ENCODE results near the gene DNAH2.

DNA sequence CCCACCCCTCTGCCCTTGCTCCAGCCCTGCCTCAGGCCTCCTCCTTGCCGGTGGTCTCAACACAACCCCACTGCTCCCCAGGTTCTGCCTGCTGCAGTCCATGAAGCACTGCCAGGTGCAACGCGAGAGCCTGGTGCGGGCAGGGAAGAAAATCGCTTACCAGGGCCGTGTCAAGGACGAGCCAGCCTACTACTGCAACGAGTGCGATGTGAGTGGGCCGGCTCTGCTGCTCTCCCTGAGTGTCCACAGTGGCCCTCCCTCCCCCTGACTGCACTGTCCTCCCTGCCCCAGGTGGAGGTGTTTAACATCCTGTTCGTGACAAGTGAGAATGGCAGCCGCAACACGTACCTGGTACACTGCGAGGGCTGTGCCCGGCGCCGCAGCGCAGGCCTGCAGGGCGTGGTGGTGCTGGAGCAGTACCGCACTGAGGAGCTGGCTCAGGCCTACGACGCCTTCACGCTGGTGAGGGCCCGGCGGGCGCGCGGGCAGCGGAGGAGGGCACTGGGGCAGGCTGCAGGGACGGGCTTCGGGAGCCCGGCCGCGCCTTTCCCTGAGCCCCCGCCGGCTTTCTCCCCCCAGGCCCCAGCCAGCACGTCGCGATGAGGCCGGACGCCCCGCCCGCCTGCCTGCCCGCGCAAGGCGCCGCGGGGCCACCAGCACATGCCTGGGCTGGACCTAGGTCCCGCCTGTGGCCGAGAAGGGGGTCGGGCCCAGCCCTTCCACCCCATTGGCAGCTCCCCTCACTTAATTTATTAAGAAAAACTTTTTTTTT lies 135.6 kb downstream of the DNAH2 start:
- TF ChIP-seq, protein P1, sequence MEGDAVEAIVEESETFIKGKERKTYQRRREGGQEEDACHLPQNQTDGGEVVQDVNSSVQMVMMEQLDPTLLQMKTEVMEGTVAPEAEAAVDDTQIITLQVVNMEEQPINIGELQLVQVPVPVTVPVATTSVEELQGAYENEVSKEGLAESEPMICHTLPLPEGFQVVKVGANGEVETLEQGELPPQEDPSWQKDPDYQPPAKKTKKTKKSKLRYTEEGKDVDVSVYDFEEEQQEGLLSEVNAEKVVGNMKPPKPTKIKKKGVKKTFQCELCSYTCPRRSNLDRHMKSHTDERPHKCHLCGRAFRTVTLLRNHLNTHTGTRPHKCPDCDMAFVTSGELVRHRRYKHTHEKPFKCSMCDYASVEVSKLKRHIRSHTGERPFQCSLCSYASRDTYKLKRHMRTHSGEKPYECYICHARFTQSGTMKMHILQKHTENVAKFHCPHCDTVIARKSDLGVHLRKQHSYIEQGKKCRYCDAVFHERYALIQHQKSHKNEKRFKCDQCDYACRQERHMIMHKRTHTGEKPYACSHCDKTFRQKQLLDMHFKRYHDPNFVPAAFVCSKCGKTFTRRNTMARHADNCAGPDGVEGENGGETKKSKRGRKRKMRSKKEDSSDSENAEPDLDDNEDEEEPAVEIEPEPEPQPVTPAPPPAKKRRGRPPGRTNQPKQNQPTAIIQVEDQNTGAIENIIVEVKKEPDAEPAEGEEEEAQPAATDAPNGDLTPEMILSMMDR (tag by site-specific recombination; IDR thresholded peaks at IDR 0.05), result no peak
- TF ChIP-seq ZNF501 (tag by site-specific recombination; IDR thresholded peaks at IDR 0.05) (no peak), ZBTB7A (tag by site-specific recombination; IDR thresholded peaks at IDR 0.05; ENCODE audit: low read depth) (no peak), YY1 (tag by site-specific recombination; IDR thresholded peaks at IDR 0.05) (no peak), ZNF311 (tag by site-specific recombination; IDR thresholded peaks at IDR 0.05; ENCODE audit: borderline replicate concordance) (no peak), ZNF2 (tag by site-specific recombination; IDR thresholded peaks at IDR 0.05) (no peak), ZNF747 (tag by site-specific recombination; IDR thresholded peaks at IDR 0.05) (no peak)
- TF ChIP-seq, protein P2, sequence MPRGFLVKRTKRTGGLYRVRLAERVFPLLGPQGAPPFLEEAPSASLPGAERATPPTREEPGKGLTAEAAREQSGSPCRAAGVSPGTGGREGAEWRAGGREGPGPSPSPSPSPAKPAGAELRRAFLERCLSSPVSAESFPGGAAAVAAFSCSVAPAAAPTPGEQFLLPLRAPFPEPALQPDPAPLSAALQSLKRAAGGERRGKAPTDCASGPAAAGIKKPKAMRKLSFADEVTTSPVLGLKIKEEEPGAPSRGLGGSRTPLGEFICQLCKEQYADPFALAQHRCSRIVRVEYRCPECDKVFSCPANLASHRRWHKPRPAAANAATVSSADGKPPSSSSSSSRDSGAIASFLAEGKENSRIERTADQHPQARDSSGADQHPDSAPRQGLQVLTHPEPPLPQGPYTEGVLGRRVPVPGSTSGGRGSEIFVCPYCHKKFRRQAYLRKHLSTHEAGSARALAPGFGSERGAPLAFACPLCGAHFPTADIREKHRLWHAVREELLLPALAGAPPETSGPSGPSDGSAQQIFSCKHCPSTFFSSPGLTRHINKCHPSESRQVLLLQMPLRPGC (tag by site-specific recombination; IDR thresholded peaks at IDR 0.05), result no peak
- TF ChIP-seq, protein P3, sequence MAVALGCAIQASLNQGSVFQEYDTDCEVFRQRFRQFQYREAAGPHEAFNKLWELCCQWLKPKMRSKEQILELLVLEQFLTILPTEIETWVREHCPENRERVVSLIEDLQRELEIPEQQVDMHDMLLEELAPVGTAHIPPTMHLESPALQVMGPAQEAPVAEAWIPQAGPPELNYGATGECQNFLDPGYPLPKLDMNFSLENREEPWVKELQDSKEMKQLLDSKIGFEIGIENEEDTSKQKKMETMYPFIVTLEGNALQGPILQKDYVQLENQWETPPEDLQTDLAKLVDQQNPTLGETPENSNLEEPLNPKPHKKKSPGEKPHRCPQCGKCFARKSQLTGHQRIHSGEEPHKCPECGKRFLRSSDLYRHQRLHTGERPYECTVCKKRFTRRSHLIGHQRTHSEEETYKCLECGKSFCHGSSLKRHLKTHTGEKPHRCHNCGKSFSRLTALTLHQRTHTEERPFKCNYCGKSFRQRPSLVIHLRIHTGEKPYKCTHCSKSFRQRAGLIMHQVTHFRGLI (tag by site-specific recombination; IDR thresholded peaks at IDR 0.05), result no peak

Data from HEK293 (cell line).